Astrocyte (in vitro differentiated cells and primary cell): ENCODE results near the gene PHF13. TPM values are rescaled to one million over a fixed set of nuclear protein-coding genes. Genes with fewer than 3 reads are reported as not detected.

Experiments used
- DNase-seq: peaks from one replicate; pipeline ENCODE4 v3.0.0-alpha.2; 2010; ENCODE audit warnings: low read depth
- FAIRE-seq: peaks from 2 replicates; lab custom pipeline; 2011; peaks lifted over from hg19 to GRCh38; lab: Jason Lieb, UNC
- H2AFZ ChIP-seq: 2 replicates; pipeline ENCODE4 v1.6.0; 2012; ENCODE audit warnings: low read depth, low read length, inconsistent platforms
- H3K27ac ChIP-seq: 2 replicates; pipeline ENCODE4 v1.5.1; 2011; ENCODE audit warnings: low read depth, low read length, inconsistent platforms
- H3K27me3 ChIP-seq: 2 replicates; pipeline ENCODE4 v1.6.0; 2011; ENCODE audit warnings: low read length, inconsistent platforms; ENCODE audit not compliant: insufficient read depth
- H3K36me3 ChIP-seq: 2 replicates; pipeline ENCODE4 v1.5.1; 2011; ENCODE audit warnings: low read length, inconsistent platforms; ENCODE audit not compliant: insufficient read depth
- H3K4me1 ChIP-seq: 2 replicates; pipeline ENCODE4 v1.5.1; 2011; ENCODE audit warnings: low read length, inconsistent platforms; ENCODE audit not compliant: insufficient read depth
- H3K4me2 ChIP-seq: 2 replicates; pipeline ENCODE4 v1.6.0; 2012; ENCODE audit warnings: low read length, inconsistent platforms
- H3K4me3 ChIP-seq: 2 replicates; pipeline ENCODE4 v1.5.1; 2011; ENCODE audit warnings: low read depth, mild to moderate bottlenecking, low read length, inconsistent platforms; ENCODE audit not compliant: insufficient read depth
- H3K79me2 ChIP-seq: 2 replicates; pipeline ENCODE4 v1.6.0; 2012; ENCODE audit warnings: mild to moderate bottlenecking, low read length, inconsistent platforms; ENCODE audit not compliant: insufficient read depth
- H3K9ac ChIP-seq: 2 replicates; pipeline ENCODE4 v1.6.0; 2012; ENCODE audit warnings: mild to moderate bottlenecking, low read length, inconsistent platforms
- H3K9me3 ChIP-seq: 2 replicates; pipeline ENCODE4 v1.5.1; 2012; ENCODE audit warnings: low read depth, mild to moderate bottlenecking, low read length, inconsistent platforms; ENCODE audit not compliant: insufficient read depth
- H4K20me1 ChIP-seq: 2 replicates; pipeline ENCODE4 v1.6.0; 2012; ENCODE audit warnings: low read length, inconsistent platforms; ENCODE audit not compliant: insufficient read depth
- H3K27ac Mint-ChIP-seq: one replicate; pipeline ENCODE4 v1.8.0; 2021; ENCODE audit warnings: mild to moderate bottlenecking, mixed read lengths; ENCODE audit not compliant: unreplicated experiment
- H3K27me3 Mint-ChIP-seq: one replicate; pipeline ENCODE4 v1.8.0; 2021; ENCODE audit warnings: low read depth, mixed read lengths; ENCODE audit not compliant: unreplicated experiment
- H3K36me3 Mint-ChIP-seq: one replicate; pipeline ENCODE4 v1.8.0; 2021; ENCODE audit warnings: low read depth, mixed read lengths; ENCODE audit not compliant: unreplicated experiment
- H3K4me1 Mint-ChIP-seq: one replicate; pipeline ENCODE4 v1.8.0; 2021; ENCODE audit warnings: low read depth, mixed read lengths; ENCODE audit not compliant: unreplicated experiment
- H3K4me3 Mint-ChIP-seq: one replicate; pipeline ENCODE4 v1.8.0; 2021; ENCODE audit warnings: mild to moderate bottlenecking, moderate library complexity, mixed read lengths; ENCODE audit not compliant: unreplicated experiment
- H3K9me3 Mint-ChIP-seq: one replicate; pipeline ENCODE4 v1.8.0; 2021; ENCODE audit warnings: mild to moderate bottlenecking, mixed read lengths; ENCODE audit not compliant: unreplicated experiment
- EZH2 ChIP-seq: IDR thresholded peaks from 2 replicates; pipeline ENCODE4 v1.6.1; 2012; ENCODE audit warnings: mild to moderate bottlenecking, low read length, inconsistent platforms; ENCODE audit not compliant: insufficient read depth
- total RNA-seq: library from RNA; stranded (reverse); gene quantifications from 2 replicates; pipeline ENCODE4 v1.2.1, GENCODE V29; 2021
- TF ChIP-seq, protein P1 (sequence below): IDR thresholded peaks from 2 replicates; pipeline ENCODE4 v1.5.1; 2011; ENCODE audit warnings: low read depth, mild to moderate bottlenecking, inconsistent platforms, low read length, moderate library complexity; ENCODE audit not compliant: insufficient read depth

PHF13 gene
- total RNA-seq, 1 donor from 2014 or later, result 23.7 TPM

DNA sequence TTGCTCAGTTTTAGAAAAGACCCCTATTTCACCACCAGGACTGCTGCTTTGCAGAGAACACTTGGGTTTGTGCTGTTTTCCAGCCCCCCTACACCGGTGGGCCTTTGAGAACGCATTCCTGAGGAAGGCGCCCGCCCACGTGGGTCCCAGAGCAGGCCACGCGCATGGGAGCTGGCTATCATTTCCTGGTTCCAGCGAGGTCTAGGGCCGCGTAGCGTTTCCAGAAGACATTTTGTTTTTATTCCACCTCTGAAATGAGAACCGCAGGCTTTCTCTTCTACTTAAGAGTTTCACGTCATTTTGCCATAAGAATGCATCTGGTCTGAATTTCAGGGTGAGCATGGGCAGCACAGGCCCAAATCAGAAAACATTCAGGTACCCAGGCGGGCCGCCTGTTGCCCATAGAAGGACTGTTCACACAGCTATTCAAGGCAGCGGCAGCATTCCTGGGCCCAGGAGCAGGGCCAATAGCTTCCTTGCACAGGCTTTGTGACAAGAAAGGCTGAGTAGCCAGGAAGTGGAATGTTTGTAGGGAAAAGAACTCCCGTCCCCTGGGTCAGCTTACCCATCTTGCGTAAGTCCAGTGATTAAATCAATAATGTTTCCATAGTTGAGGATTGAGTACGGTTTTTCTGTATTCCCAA is 9.5 kb upstream of the PHF13 start:
- FAIRE-seq, result no peak
- H3K4me3 Mint-ChIP-seq, result peak overlapping the region; percentile 80
- DNase-seq, result peak; percentile 87
- peak overlapping the region; percentile 62 for H3K4me3 ChIP-seq
- TF ChIP-seq, protein P1, sequence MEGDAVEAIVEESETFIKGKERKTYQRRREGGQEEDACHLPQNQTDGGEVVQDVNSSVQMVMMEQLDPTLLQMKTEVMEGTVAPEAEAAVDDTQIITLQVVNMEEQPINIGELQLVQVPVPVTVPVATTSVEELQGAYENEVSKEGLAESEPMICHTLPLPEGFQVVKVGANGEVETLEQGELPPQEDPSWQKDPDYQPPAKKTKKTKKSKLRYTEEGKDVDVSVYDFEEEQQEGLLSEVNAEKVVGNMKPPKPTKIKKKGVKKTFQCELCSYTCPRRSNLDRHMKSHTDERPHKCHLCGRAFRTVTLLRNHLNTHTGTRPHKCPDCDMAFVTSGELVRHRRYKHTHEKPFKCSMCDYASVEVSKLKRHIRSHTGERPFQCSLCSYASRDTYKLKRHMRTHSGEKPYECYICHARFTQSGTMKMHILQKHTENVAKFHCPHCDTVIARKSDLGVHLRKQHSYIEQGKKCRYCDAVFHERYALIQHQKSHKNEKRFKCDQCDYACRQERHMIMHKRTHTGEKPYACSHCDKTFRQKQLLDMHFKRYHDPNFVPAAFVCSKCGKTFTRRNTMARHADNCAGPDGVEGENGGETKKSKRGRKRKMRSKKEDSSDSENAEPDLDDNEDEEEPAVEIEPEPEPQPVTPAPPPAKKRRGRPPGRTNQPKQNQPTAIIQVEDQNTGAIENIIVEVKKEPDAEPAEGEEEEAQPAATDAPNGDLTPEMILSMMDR, result no peak
- TF ChIP-seq EZH2, result no peak
- H3K36me3 ChIP-seq, result no peaks in the 10 kb centered on the region
- H3K9me3 ChIP-seq, result no peaks in the 10 kb centered on the region
- H3K4me2 ChIP-seq, result peak overlapping the region; percentile 94
- H3K4me1 Mint-ChIP-seq, result peaks cover 15% of the 10 kb centered on the region
- H3K9me3 Mint-ChIP-seq, result no peaks in the 10 kb centered on the region
- peaks cover 30% of the 10 kb centered on the region for H4K20me1 ChIP-seq
- peak overlapping the region; percentile 76 for H2AFZ ChIP-seq
- peaks cover 36% of the 10 kb centered on the region for H3K79me2 ChIP-seq
- no peaks in the 10 kb centered on the region for H3K27me3 Mint-ChIP-seq
- H3K36me3 Mint-ChIP-seq, result peaks cover 3% of the 10 kb centered on the region
- H3K9ac ChIP-seq, result peak overlapping the region; percentile 90
- no peaks in the 10 kb centered on the region for H3K27me3 ChIP-seq
- H3K27ac Mint-ChIP-seq, result peak overlapping the region; percentile 99
- peak overlapping the region; percentile 95 for H3K27ac ChIP-seq
- H3K4me1 ChIP-seq, result peaks cover 38% of the 10 kb centered on the region

DNA sequence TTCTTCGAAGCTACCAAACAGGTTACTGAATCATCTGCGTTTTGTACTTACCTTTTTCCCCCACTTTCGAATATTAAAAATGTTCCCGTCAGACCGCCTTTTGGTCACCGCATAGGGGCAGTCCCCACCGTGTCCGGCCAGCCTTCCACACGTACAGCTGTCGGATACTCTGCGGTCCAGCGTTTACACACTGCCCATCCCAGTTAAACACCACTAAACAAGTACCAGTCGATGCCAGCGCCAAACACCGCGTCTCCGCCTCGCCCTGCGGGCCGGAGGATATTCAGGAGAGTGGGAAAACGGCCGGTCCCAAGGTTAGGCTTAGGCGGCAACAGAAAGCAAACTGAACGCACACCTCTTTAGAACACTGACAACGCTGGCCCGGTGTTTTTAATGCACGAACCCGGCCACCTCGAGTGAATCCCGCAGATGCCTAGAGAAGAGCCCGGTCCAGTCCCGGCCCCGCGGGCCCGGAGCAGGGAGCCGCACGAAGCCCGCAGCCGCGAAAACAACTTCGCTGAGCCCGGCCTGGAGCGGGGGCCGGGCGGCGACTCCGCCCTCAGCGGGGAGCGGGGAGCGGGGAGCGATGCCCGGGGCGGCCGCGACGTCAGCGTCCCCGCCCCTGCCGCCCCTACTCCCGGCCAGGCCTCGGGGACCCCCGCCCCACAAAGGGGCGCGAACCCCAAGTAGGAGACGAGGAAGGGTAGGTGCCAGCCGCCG is 730 bp upstream of the PHF13 start:
- H3K4me3 ChIP-seq, result peak overlapping the region; percentile 81
- TF ChIP-seq EZH2, result no peak
- TF ChIP-seq, protein P1, result no peak
- no peaks in the 10 kb centered on the region for H3K9me3 ChIP-seq
- peaks cover 5% of the 10 kb centered on the region for H3K4me1 ChIP-seq
- DNase-seq (no peak), FAIRE-seq (no peak)
- H3K4me1 Mint-ChIP-seq, result peaks cover 9% of the 10 kb centered on the region
- H3K36me3 Mint-ChIP-seq, result peaks cover 5% of the 10 kb centered on the region
- H3K79me2 ChIP-seq, result peaks cover 45% of the 10 kb centered on the region
- no peaks in the 10 kb centered on the region for H3K27me3 ChIP-seq
- H2AFZ ChIP-seq, result peak overlapping the region; percentile 71
- no peaks in the 10 kb centered on the region for H3K27me3 Mint-ChIP-seq
- H4K20me1 ChIP-seq, result peaks cover 24% of the 10 kb centered on the region
- H3K27ac ChIP-seq, result peak overlapping the region; percentile 64
- H3K4me3 Mint-ChIP-seq, result peak overlapping the region; percentile 99
- peak overlapping the region; percentile 89 for H3K4me2 ChIP-seq
- H3K36me3 ChIP-seq, result peaks cover 3% of the 10 kb centered on the region
- H3K9ac ChIP-seq, result peak overlapping the region; percentile 85
- H3K9me3 Mint-ChIP-seq, result no peaks in the 10 kb centered on the region
- H3K27ac Mint-ChIP-seq, result peak overlapping the region; percentile 97
